Urothelium cell line (cell line): ENCODE measurements around the gene HDAC9.
A peak's percentile ranks its signal among the peaks of the same experiment; 100 is the strongest.

Experiments used
- DNase-seq: peaks from one replicate; pipeline ENCODE4 v3.0.0; 2011; ENCODE audit warnings: low spot score, mixed read lengths
- FAIRE-seq: peaks from 2 replicates; lab custom pipeline; 2011; peaks lifted over from hg19 to GRCh38; lab: Jason Lieb, UNC

The HDAC9 gene

GRCh38 chr7:18873734-18874336 is 378.3 kb downstream of the HDAC9 start:
- FAIRE-seq: no peak
- no peak for DNase-seq

GRCh38 chr7:18874880-18875279 is 379.3 kb downstream of the HDAC9 start:
- DNase-seq (no peak), FAIRE-seq (no peak)

DNA sequence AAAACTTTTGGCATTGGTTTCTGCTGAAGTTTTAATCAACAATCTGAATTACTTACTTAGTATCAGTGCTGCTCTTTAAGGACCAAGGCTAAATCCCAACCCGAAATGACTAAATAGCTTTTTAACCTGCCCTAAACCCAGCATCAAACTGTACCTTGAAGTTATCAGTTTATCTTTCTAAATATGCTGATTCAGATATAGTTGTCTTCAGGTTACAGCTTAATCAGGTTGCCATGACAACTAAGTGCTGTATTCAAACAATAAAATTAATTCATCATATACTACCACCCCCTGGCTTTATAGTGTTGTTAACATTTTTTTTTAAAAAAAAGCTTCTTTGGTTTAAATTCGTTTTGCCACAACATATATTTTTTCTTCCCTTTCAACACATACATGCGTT is 382.3 kb downstream of the HDAC9 start:
- FAIRE-seq: no peak
- no peak for DNase-seq

DNA sequence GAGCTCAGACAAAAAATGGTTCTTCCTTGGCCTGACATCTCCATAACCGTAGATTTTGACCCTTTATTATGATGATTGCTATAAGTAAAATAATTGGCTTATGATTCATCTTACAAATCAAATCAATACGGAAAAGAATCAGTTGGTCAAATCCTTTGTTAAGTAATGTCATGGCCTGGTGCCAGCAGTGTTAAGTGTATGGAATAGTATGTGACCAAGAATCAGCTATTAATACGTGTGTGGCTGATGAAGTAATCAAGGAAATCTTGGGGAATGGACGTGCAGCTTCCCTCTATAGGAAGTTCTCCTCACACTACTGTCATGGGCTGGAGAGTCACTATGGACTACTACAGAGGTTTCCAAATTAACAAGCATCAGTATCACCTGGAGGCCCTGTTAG is 391.3 kb downstream of the HDAC9 start:
- no peak for FAIRE-seq
- no peak for DNase-seq

- DNase-seq (no peak), FAIRE-seq (no peak)
Observed at GRCh38 chr7:18889436-18889835, 393.9 kb downstream of the HDAC9 start.

GRCh38 chr7:18890134-18890533 is 394.6 kb downstream of the HDAC9 start:
- no peak for FAIRE-seq
- peak; percentile 4 for DNase-seq

DNA sequence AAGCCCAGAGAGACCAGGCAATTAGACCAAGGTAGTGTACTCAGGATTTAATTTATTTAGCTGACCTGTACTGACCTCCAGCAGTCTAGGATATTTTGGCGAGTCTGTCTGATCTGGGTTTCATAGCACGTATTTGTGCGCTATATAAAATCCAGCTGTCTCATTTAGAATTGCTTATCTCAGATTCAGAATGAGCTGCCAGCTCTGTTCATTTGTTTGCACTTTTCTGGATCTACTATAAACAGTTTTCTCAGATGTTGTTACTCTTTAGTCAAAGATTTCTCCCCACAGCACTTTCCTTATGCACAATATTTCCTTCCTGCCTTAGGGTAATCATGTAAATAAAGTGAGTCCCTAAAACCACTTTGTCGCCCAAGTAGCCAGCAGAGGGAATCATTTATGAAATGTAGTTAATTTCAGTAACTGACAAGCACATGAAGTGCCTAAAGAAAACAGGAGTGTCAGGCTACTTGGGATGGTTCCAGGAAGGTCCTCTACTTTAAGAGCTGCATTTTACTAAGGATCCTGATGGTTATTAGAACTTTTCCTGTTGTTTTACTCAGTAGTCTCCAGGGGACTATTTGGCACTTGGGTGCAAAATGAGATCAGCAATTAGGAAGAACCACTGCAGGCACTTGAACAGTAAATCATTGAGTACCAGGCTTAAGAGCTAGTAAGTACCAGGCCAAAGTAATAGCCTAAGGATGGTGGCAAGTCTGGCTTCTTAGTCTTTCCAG is 395.5 kb downstream of the HDAC9 start:
- DNase-seq: no peak
- no peak for FAIRE-seq

GRCh38 chr7:18893156-18893555 is 397.6 kb downstream of the HDAC9 start:
- DNase-seq (no peak), FAIRE-seq (no peak)

DNA sequence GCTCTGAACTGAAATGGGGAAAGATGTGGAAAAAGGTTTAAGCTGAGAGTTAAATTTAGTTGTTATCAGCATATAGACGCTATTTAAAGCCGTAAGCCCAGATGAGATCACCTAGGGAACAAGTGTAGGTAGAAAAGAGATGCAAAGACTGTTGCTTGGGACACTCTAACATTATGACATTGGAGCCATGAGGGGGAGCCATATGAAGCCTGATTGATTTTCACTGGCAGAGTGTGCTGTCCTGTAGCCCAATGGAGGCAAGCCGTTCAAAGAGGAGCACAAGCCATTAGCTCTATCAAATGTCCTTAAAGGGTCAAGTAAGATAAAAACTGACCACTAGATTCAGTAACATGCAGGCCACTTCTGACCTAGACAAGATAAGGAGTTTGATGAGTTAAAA is 398.6 kb downstream of the HDAC9 start:
- DNase-seq (no peak), FAIRE-seq (no peak)

DNA sequence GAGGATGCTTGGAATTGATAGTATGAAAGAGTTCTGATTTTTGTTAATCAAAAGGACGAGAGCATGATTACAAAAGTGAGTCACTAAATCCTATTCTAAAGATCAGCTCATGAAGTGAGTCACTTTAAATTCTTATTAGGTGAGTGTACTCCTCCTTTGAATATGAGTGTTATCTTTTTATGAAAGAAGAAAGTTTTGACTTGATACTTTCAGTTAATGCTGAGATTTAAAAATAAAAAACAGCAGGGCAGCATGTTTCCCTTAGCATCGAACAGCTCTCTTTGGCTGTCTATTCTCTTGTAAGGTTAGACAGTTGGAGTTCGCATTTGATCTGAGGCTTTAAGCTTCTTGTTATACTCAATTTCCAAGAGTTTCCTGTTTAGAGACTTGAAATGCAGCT is 399.9 kb downstream of the HDAC9 start:
- DNase-seq: peak; percentile 2
- FAIRE-seq: no peak

- FAIRE-seq (no peak), DNase-seq (no peak)
Observed at GRCh38 chr7:18896343-18896975, 400.9 kb downstream of the HDAC9 start.

- DNase-seq (no peak), FAIRE-seq (no peak)
Observed at GRCh38 chr7:18900236-18900635, 404.7 kb downstream of the HDAC9 start.

GRCh38 chr7:18900803-18901202 is 405.3 kb downstream of the HDAC9 start:
- no peak for DNase-seq
- FAIRE-seq: no peak

DNA sequence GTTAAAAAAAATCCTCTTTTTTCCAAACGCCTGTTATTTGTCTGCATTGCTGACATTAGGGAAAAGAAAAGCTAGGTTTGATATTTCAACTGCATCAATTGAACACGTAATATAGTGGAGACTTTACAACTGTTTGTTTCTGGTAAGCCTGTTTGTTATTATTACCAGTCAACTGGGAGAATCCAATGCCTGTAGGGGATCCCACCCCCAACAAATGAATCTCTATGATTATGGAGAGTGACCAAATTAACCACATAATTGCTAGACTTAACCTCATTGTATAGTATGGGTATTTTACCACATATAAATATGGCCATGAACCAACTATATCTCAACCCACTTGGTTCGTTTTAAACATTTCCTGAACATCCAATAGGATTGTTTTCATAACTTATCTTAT is 405.8 kb downstream of the HDAC9 start:
- DNase-seq (no peak), FAIRE-seq (no peak)

- DNase-seq: no peak
- no peak for FAIRE-seq
Observed at GRCh38 chr7:18901982-18902421, 406.5 kb downstream of the HDAC9 start.

DNA sequence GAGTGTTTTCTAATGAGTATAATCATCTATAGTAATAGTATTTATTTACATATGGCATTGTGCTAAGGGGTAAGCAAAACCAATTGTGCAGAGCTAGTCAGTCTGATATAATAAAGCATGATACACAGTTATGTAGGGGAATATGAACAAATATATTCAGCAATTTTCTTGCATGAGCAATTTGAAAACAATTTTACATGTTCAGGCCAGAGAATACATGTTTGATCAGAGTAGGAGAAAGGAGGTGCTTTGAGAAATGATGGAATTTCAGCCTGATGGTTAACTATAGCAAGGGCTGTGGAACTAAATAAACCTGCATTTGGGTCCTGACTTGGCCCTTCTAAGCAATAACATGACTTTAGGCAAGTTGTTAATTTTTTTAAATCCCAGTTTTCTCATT is 407.3 kb downstream of the HDAC9 start:
- DNase-seq (no peak), FAIRE-seq (no peak)

DNA sequence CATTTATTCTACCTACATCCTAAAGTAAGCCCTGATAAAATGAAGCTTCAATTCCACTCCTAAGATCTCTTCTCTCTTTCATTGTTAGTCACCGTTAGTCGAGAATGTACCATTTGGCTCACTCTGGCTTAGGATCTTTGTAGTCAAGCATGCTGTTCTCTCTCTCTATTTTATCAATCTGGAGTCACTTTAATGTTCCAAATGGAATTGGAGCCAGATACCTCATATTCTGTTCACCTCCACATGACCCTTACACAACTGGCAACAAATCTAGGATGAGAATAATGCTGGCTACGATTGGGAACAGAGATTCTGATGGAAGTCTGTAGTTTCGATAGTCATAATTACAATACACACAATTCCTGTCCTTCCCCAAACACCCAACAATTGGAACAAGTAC is 408.1 kb downstream of the HDAC9 start:
- no peak for DNase-seq
- no peak for FAIRE-seq

DNA sequence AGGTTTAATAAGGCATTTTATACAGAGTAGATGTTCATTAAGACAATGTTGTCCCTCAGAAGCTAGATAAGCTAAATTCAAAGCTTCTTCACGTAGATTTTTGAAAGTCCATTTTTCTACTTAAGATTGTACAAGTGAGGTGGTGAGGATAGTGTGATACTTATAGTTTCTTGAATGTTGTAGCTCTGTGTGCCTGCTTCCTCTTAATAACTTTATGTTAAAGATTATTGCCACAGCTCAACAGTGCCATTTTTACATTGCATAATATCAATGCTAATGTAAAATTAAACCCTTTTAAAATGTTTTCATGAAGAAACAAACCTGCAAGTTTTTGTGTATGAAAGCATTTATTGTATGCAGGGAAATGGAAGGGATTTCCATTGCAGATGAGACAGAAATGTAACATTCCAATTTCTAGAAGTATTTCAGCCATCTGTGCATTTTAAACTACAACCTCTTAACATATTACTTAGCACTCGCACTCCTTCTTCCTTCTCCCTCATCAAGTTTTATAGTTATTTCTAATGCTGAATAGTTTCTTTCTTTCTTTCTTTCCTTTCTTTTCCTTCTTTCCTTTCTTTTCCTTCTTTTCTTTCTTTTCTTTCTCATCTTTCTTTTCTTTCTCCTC is 409.9 kb downstream of the HDAC9 start:
- DNase-seq (no peak), FAIRE-seq (no peak)

- FAIRE-seq (no peak), DNase-seq (no peak)
Observed at GRCh38 chr7:18906901-18907300, 411.4 kb downstream of the HDAC9 start.

DNA sequence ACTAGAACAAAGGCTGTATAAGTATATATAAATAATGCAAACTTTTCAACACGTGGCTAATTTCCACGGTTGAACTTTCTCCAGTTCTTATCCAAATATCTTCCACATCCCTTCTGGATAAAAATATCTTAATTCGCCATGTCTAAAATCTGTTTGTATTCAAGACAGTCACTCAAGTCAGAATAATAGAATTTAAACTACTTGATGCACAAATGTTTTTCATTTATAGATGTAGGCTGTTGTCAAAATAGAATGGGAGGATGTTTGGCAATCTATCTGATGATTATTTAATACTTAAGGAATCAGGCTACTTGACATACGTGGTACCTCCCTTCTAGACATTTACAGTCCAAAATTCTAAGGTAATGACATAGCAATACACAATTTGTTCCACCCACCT is 417.6 kb downstream of the HDAC9 start:
- no peak for FAIRE-seq
- no peak for DNase-seq

- DNase-seq: no peak
- no peak for FAIRE-seq
Observed at GRCh38 chr7:18916826-18917225, 421.3 kb downstream of the HDAC9 start.

DNA sequence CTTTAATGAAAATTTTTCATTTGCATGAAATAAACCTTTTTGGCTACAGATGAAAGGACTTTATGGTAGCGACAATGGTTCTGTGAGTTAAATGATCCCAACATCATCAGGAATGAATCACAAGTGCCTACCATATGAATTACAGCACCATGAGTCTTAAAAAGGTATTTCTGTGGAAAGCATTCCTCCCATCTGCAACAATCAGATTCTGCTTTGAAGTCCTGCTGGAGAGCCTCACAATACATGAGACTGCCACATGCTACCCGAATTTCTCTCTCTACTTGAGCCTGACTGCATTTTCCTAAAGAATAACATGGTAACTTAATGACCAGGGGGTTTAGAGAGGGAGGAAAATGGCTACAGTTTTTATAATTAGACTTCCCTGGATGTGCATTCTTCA is 431.6 kb downstream of the HDAC9 start:
- DNase-seq (no peak), FAIRE-seq (no peak)
